D721Med (cell line): ENCODE measurements around the gene B4GALNT1.
A peak's percentile ranks its signal among the peaks of the same experiment; 100 is the strongest.
"Not testable (repeated sequence)": the region's sequence is repeated elsewhere in the genome, so short reads cannot be mapped to it uniquely, and the experiment has no call there.

Source experiments
- DNase-seq: peaks from one replicate; pipeline ENCODE4 v3.0.0; 2011; ENCODE audit warnings: low spot score; ENCODE audit not compliant: insufficient read length
- FAIRE-seq: peaks from 2 replicates; lab custom pipeline; 2011; peaks lifted over from hg19 to GRCh38; lab: Jason Lieb, UNC
- TF ChIP-seq, protein P1 (sequence below): IDR thresholded peaks from 2 replicates; pipeline ENCODE4 v1.5.1; 2012; ENCODE audit warnings: mild to moderate bottlenecking, control low read depth; ENCODE audit not compliant: insufficient read depth; ENCODE audit errors: missing control alignments

Gene B4GALNT1

DNA sequence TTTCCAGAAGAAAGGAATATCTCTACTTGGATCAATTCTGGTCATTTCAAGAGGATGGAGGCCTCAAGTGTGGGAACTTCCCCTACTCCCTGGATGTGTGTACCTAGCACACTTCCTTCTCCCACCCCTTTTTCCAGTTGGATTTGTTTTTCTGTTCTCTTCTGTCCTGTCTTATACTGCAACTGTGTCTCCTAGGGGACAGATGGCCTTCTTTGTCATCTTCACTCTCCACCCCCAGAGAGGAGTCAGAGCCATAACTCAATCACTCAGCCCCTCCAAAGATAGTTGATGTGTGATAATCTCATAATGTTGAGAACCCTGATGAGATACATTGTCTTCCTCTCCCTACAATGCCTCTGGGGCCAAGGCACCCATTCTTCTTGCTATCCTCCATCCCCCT is 30.5 kb downstream of the B4GALNT1 start:
- DNase-seq (no peak), FAIRE-seq (no peak)
- TF ChIP-seq, protein P1, sequence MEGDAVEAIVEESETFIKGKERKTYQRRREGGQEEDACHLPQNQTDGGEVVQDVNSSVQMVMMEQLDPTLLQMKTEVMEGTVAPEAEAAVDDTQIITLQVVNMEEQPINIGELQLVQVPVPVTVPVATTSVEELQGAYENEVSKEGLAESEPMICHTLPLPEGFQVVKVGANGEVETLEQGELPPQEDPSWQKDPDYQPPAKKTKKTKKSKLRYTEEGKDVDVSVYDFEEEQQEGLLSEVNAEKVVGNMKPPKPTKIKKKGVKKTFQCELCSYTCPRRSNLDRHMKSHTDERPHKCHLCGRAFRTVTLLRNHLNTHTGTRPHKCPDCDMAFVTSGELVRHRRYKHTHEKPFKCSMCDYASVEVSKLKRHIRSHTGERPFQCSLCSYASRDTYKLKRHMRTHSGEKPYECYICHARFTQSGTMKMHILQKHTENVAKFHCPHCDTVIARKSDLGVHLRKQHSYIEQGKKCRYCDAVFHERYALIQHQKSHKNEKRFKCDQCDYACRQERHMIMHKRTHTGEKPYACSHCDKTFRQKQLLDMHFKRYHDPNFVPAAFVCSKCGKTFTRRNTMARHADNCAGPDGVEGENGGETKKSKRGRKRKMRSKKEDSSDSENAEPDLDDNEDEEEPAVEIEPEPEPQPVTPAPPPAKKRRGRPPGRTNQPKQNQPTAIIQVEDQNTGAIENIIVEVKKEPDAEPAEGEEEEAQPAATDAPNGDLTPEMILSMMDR = no peak

DNA sequence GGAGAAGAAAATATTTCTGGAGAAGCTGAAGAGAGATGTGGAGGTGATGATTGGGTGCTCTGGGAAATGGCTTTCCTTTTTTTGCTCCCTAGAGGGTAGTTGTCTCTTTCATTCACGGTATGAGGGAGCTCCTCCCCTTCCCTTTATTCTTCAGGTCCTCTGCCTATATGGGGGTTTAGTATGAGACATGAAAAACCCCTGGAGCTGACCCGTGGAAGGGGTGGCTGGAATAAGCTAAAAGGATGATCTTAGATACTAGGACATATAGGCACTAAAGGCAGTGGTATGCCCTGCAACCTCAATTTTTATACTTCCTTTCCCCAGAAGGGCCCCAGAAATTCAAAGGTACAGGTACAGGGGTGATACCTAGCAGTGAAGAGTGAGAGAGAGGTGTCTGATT is 32.6 kb downstream of the B4GALNT1 start:
- no peak for FAIRE-seq
- TF ChIP-seq, protein P1 = no peak
- DNase-seq = no peak

GRCh38 chr12:57593187-57593586 is 39.8 kb downstream of the B4GALNT1 start:
- FAIRE-seq = no peak
- TF ChIP-seq, protein P1 = no peak

DNA sequence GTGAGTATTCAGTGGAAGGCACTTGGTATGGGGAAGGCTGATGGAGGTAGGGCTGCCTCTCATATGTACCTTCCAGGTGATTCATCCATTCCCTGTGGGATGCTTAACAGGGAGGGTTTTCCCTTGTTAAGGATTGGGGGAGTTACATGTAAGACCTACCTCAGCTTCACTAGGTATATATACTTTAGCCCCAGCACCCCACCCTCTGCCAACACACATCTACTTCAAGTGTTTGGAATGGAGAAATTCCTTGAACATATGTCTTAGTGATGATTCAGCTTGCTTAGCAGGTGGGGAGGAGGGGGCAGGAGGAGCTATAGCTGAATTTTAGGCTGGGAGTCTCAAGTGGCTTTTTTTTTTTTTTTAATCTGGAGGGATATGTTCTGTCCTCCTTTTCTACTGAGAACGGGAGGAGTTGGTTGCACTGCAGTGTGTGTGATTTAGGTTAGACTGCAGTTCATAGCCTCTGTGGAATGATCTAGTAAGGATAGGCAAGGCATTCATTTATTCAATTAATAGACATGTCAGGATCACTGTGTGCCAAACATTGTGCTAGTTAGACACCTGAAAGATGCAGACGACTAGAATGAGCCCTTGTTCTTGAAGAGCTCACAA is 40.3 kb downstream of the B4GALNT1 start:
- DNase-seq (no peak), FAIRE-seq (no peak)
- TF ChIP-seq, protein P1 = no peak

More at GRCh38 chr12:57593187-57593586, 39.8 kb downstream of the B4GALNT1 start:
- no peak for DNase-seq

GRCh38 chr12:57591782-57592325 is 41.1 kb downstream of the B4GALNT1 start:
- FAIRE-seq (no peak), DNase-seq (no peak)
- TF ChIP-seq, protein P1 = no peak

DNA sequence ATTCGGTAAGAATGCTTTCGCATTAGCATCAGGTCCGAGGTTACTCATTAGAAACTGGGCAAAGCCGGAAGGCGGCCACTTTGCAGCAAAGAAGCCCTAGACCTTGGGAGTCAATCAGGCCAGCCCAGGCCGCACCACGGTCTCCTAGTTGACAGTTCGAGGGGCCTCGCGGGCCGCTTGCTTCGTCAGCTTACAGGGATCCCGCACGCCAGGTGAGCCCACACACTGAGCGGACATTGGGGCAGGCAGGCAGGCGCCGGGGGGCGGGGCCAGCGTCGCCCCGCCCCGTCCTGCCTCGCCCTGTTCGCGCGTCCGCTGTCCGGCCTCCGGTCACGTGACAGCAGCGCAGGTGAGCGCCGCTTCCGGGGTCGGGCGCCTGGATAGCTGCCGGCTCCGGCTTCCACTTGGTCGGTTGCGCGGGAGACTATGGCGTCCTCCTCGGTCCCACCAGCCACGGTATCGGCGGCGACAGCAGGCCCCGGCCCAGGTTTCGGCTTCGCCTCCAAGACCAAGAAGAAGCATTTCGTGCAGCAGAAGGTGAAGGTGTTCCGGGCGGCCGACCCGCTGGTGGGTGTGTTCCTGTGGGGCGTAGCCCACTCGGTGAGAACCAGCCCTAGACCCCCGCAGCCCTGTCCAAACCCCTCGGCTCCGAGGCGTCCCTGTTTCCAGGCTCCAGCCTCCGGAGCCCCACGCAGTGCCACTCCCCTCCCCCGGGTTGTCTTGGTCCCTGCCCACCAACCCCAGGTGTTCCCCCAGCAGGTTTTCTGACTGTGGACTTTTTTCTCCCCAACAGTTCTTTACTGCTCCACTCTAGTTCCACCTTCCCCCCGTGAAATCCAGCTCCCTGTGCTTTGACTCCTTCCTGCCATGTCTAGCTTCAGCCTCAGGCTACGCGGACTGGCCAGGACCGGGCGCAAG is 41.9 kb downstream of the B4GALNT1 start, which contains the start of gene PIP4K2C:
TSS of gene PIP4K2C (plus strand) at position 329 of the 918 bp plus-strand sequence. CDS start at position 427, 98 bp downstream.
- peak; percentile 80 for DNase-seq
- FAIRE-seq = no peak
- TF ChIP-seq, protein P1 = no peak

DNA sequence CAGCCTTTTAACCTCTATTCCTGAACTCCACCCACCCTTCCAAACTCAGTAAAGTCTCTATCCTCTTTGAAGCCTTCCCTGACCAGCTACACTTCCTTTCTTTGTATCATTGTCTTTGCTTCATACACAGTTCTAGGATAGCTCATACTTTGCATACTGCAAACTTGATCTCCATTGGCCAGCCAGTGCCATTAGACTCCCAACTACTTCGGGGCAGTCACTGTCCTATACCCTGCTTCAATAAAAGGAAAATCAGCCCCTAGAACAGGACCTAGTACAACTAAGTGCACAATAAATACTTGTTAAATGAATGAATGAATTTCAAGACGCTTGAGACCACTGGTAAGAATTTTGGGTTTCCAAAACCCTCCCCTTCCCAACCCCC is 42.5 kb downstream of the B4GALNT1 start:
- DNase-seq (no peak), FAIRE-seq (no peak)
- TF ChIP-seq, protein P1 = no peak

GRCh38 chr12:57588951-57589610 is 43.9 kb downstream of the B4GALNT1 start:
- DNase-seq, FAIRE-seq: not testable (repeated sequence)
